Activated T-cell treated with anti-CD3 and anti-CD28 coated beads, Interleukin-2, amount 50 U/mL, for 72 hours (primary cell): ENCODE data around the gene CCT3. TPM values are rescaled to one million over a fixed set of nuclear protein-coding genes. Genes with fewer than 3 reads are reported as not detected.
"Not testable (repeated sequence)": the region's sequence is repeated elsewhere in the genome, so short reads cannot be mapped to it uniquely, and the experiment has no call there.

ENCODE experiments used
- ATAC-seq, 2 donors: fragments of 150-1000 bp; cut with Tn5 transposase; replicated peaks in 1 of 2; 2 replicates each; pipeline ENCODE4 v1.10.0; 2021; ENCODE audit warnings: moderate library complexity in 2 of 2, mild to moderate bottlenecking in 1 of 2
- DNase-seq, 2 donors: peaks; one replicate each; pipeline ENCODE4 v3.0.0; 2021 to 2022; ENCODE audit warnings: mixed read lengths in 1 of 2
- H3K27ac Mint-ChIP-seq: one replicate; pipeline ENCODE4 v1.8.0; 2022; ENCODE audit warnings: mild to moderate bottlenecking, moderate library complexity, mixed read lengths
- H3K27me3 Mint-ChIP-seq: one replicate; pipeline ENCODE4 v1.8.0; 2022; ENCODE audit warnings: low read depth, mixed read lengths
- H3K36me3 Mint-ChIP-seq, 2 donors: one replicate each; pipeline ENCODE4 v1.8.0; 2022; ENCODE audit warnings: mixed read lengths in 2 of 2, mild to moderate bottlenecking in 1 of 2; ENCODE audit not compliant: insufficient read depth in 2 of 2
- H3K4me1 Mint-ChIP-seq: one replicate; pipeline ENCODE4 v1.8.0; 2022; ENCODE audit warnings: low read depth, mixed read lengths
- H3K4me3 Mint-ChIP-seq, 2 donors: one replicate each; pipeline ENCODE4 v1.8.0; 2022; ENCODE audit warnings: mild to moderate bottlenecking in 2 of 2, mixed read lengths in 2 of 2, moderate library complexity in 2 of 2
- H3K9me3 Mint-ChIP-seq, 2 donors: one replicate each; pipeline ENCODE4 v1.8.0; 2022; ENCODE audit warnings: mixed read lengths in 2 of 2
- total RNA-seq, 2 donors: library from RNA; stranded (reverse); gene quantifications; one replicate each; pipeline ENCODE4 v1.2.3, GENCODE V29; 2022

CCT3 gene
- total RNA-seq, 2 donors from 2014 or later: 183 to 221 TPM

GRCh38 chr1:156342166-156342955 is 4.3 kb upstream of the CCT3 start:
- Mint-ChIP-seq H3K9me3 (no peaks in the 10 kb centered on the region), H3K27ac (no peak overlapping the region), H3K4me3 (no peak overlapping the region), H3K4me1 (peaks cover 14% of the 10 kb centered on the region), H3K36me3 (peaks cover under 1 to 4% of the 10 kb centered on the region in 2 donors), H3K27me3 (peaks cover 7% of the 10 kb centered on the region)
- no peak for DNase-seq
- no peak for ATAC-seq

GRCh38 chr1:156337888-156338179 is 258 bp downstream of the CCT3 start:
- Mint-ChIP-seq H3K36me3 (peaks cover 9 to 12% of the 10 kb centered on the region in 2 donors), H3K4me1 (peaks cover 43% of the 10 kb centered on the region), H3K27ac (peak overlapping the region; percentile 96), H3K27me3 (no peaks in the 10 kb centered on the region), H3K4me3 (peak overlapping the region; percentile 89 to 100), H3K9me3 (no peaks in the 10 kb centered on the region)
- DNase-seq (no peak), ATAC-seq (peak in 1 of 2 donors; percentile 0)

- no peaks in the 10 kb centered on the region for H3K27me3 Mint-ChIP-seq
- ATAC-seq (no peak), DNase-seq (no peak)
- no peaks in the 10 kb centered on the region for H3K9me3 Mint-ChIP-seq
- H3K4me3 Mint-ChIP-seq: peak overlapping the region; percentile 89 to 100
- H3K27ac Mint-ChIP-seq: peak overlapping the region; percentile 96
- peaks cover 43% of the 10 kb centered on the region for H3K4me1 Mint-ChIP-seq
- H3K36me3 Mint-ChIP-seq: peaks cover 9 to 14% of the 10 kb centered on the region in 2 donors
These were observed 822 bp downstream of the CCT3 start for GRCh38 chr1:156337052-156337887.

GRCh38 chr1:156336242-156336641 is 1.9 kb downstream of the CCT3 start:
- H3K9me3 Mint-ChIP-seq: no peaks in the 10 kb centered on the region
- peaks cover 9 to 17% of the 10 kb centered on the region in 2 donors for H3K36me3 Mint-ChIP-seq
- H3K27me3 Mint-ChIP-seq: no peaks in the 10 kb centered on the region
- no peak for DNase-seq
- H3K4me1 Mint-ChIP-seq: peaks cover 43% of the 10 kb centered on the region
- ATAC-seq: no peak
- peak overlapping the region; percentile 96 for H3K27ac Mint-ChIP-seq
- peak overlapping the region; percentile 89 to 100 for H3K4me3 Mint-ChIP-seq

GRCh38 chr1:156323179-156323578 is 14.9 kb downstream of the CCT3 start:
- not testable (repeated sequence) for ATAC-seq, H3K4me1 Mint-ChIP-seq, H3K27me3 Mint-ChIP-seq, DNase-seq, H3K4me3 Mint-ChIP-seq, H3K27ac Mint-ChIP-seq, H3K9me3 Mint-ChIP-seq
- H3K36me3 Mint-ChIP-seq: peaks cover 11 to 33% of the 10 kb centered on the region in 2 donors

GRCh38 chr1:156320560-156320959 is 17.5 kb downstream of the CCT3 start:
- no peak overlapping the region for H3K27ac Mint-ChIP-seq

GRCh38 chr1:156319664-156320063 is 18.4 kb downstream of the CCT3 start:
- ATAC-seq (no peak), DNase-seq (peak in 1 of 2 donors; percentile 23)
- Mint-ChIP-seq H3K9me3 (no peaks in the 10 kb centered on the region), H3K4me3 (no peak overlapping the region), H3K27ac (no peak overlapping the region), H3K27me3 (no peaks in the 10 kb centered on the region), H3K36me3 (peaks cover 11 to 40% of the 10 kb centered on the region in 2 donors), H3K4me1 (peaks cover 3% of the 10 kb centered on the region)

More at GRCh38 chr1:156320560-156320959, 17.5 kb downstream of the CCT3 start:
- no peaks in the 10 kb centered on the region for H3K9me3 Mint-ChIP-seq
- H3K27me3 Mint-ChIP-seq: no peaks in the 10 kb centered on the region
- H3K36me3 Mint-ChIP-seq: peaks cover 11 to 39% of the 10 kb centered on the region in 2 donors
- ATAC-seq: no peak
- DNase-seq: no peak
- no peak overlapping the region for H3K4me3 Mint-ChIP-seq
- peaks cover 5% of the 10 kb centered on the region for H3K4me1 Mint-ChIP-seq

- no peak for ATAC-seq
- Mint-ChIP-seq H3K4me3 (no peak overlapping the region), H3K36me3 (peaks cover 9 to 44% of the 10 kb centered on the region in 2 donors), H3K9me3 (no peaks in the 10 kb centered on the region), H3K4me1 (no peaks in the 10 kb centered on the region), H3K27ac (no peak overlapping the region), H3K27me3 (no peaks in the 10 kb centered on the region)
- DNase-seq: no peak
These were observed 21.2 kb downstream of the CCT3 start for GRCh38 chr1:156316909-156317308.

GRCh38 chr1:156310962-156311361 is 27.1 kb downstream of the CCT3 start:
- Mint-ChIP-seq H3K9me3 (no peaks in the 10 kb centered on the region), H3K4me1 (no peaks in the 10 kb centered on the region), H3K4me3 (no peak overlapping the region), H3K27me3 (no peaks in the 10 kb centered on the region), H3K27ac (no peak overlapping the region), H3K36me3 (peaks cover 5 to 38% of the 10 kb centered on the region in 2 donors)
- ATAC-seq: no peak
- DNase-seq: no peak

GRCh38 chr1:156308078-156308477 is 30.0 kb downstream of the CCT3 start:
- peak overlapping the region; percentile 8 for H3K27ac Mint-ChIP-seq
- no peak for ATAC-seq
- H3K4me1 Mint-ChIP-seq: no peaks in the 10 kb centered on the region
- H3K4me3 Mint-ChIP-seq: no peak overlapping the region
- no peak for DNase-seq
- no peaks in the 10 kb centered on the region for H3K9me3 Mint-ChIP-seq
- H3K36me3 Mint-ChIP-seq: peaks cover 5 to 27% of the 10 kb centered on the region in 2 donors
- no peaks in the 10 kb centered on the region for H3K27me3 Mint-ChIP-seq

- Mint-ChIP-seq H3K4me3 (no peak overlapping the region), H3K36me3 (peaks cover 2 to 20% of the 10 kb centered on the region in 2 donors), H3K4me1 (no peaks in the 10 kb centered on the region), H3K27me3 (no peaks in the 10 kb centered on the region), H3K27ac (no peak overlapping the region), H3K9me3 (no peaks in the 10 kb centered on the region)
- ATAC-seq: no peak
- DNase-seq: no peak
These were observed 32.9 kb downstream of the CCT3 start for GRCh38 chr1:156305215-156305614.

GRCh38 chr1:156303241-156303640 is 34.9 kb downstream of the CCT3 start:
- H3K9me3 Mint-ChIP-seq: no peaks in the 10 kb centered on the region
- no peak for DNase-seq
- peaks cover 2 to 11% of the 10 kb centered on the region in 2 donors for H3K36me3 Mint-ChIP-seq
- H3K4me3 Mint-ChIP-seq: no peak overlapping the region
- no peaks in the 10 kb centered on the region for H3K27me3 Mint-ChIP-seq
- no peak for ATAC-seq
- H3K4me1 Mint-ChIP-seq: no peaks in the 10 kb centered on the region
- no peak overlapping the region for H3K27ac Mint-ChIP-seq

GRCh38 chr1:156298852-156299357 is 39.2 kb downstream of the CCT3 start, which contains the start of gene VHLL:
Gene VHLL, minus strand, starts transcription at chr1:156299307. Its CDS starts 118 bp downstream, at chr1:156299189.
- no peaks in the 10 kb centered on the region for H3K9me3 Mint-ChIP-seq
- no peak for DNase-seq
- no peaks in the 10 kb centered on the region for H3K27me3 Mint-ChIP-seq
- ATAC-seq: no peak
- H3K27ac Mint-ChIP-seq: no peak within 1 kb of the TSS
- peaks cover 0 to 3% of the 10 kb centered on the region in 2 donors for H3K36me3 Mint-ChIP-seq
- peaks cover 23% of the 10 kb centered on the region for H3K4me1 Mint-ChIP-seq
- H3K4me3 Mint-ChIP-seq: no peak within 1 kb of the TSS
